OCI-LY3 (cell line): Measurements from ENCODE around the gene CALY.

Experiments used
- H2AFZ ChIP-seq: fragments of 200-600, 300-600 bp; shearing (Covaris generic); 2 replicates; pipeline ENCODE4 v1.6.0; 2014; ENCODE audit warnings: antibody characterized with exemption, low read depth, low read length
- H3K27ac ChIP-seq: fragments of 200-600, 300-600 bp; sonication (generic); 2 replicates; pipeline ENCODE4 v1.5.1; 2014; ENCODE audit warnings: mild to moderate bottlenecking, low read length, moderate library complexity, mixed read lengths
- H3K27me3 ChIP-seq: fragments of 200-600, 300-600 bp; sonication (generic); 2 replicates; pipeline ENCODE4 v1.6.1; 2014; ENCODE audit warnings: low read depth, low read length, mixed read lengths
- H3K36me3 ChIP-seq: fragments of 200-600, 300-600 bp; sonication (generic); replicated peaks from 2 replicates; pipeline ENCODE3; 2014; ENCODE audit warnings: low read depth, low read length, mixed read lengths
- H3K4me1 ChIP-seq: fragments of 300-600, 200-600 bp; sonication (generic); 2 replicates; pipeline ENCODE4 v1.6.1; 2014; ENCODE audit warnings: low read length, mixed read lengths
- H3K4me2 ChIP-seq: fragments of 200-600, 300-600 bp; sonication (generic); 2 replicates; pipeline ENCODE4 v1.6.1; 2014; ENCODE audit warnings: low read length, mixed read lengths
- H3K4me3 ChIP-seq: fragments of 300-600, 200-600 bp; sonication (generic); 2 replicates; pipeline ENCODE4 v1.5.1; 2014; ENCODE audit warnings: antibody characterized with exemption, mild to moderate bottlenecking, low read length, moderate library complexity
- H3K79me2 ChIP-seq: fragments of 300-600, 200-600 bp; shearing (Covaris generic); 2 replicates; pipeline ENCODE4 v1.6.1; 2014; ENCODE audit warnings: mild to moderate bottlenecking, low read length, mixed read lengths
- H3K9ac ChIP-seq: fragments of 300-600, 200-600 bp; shearing (Covaris generic); 2 replicates; pipeline ENCODE4 v1.6.0; 2014; ENCODE audit warnings: mild to moderate bottlenecking, low read length, moderate library complexity
- H3K9me3 ChIP-seq: fragments of 200-600, 300-600 bp; shearing (Covaris generic); 2 replicates; pipeline ENCODE4 v1.6.1; 2014; ENCODE audit warnings: low read length, mixed read lengths; ENCODE audit not compliant: insufficient read depth
- H4K20me1 ChIP-seq: fragments of 200-600, 300-600 bp; sonication (generic); 2 replicates; pipeline ENCODE4 v1.6.1; 2016; ENCODE audit warnings: low read length, mixed read lengths; ENCODE audit not compliant: insufficient read depth
- EZH2phosphoT487 ChIP-seq: fragments of 200-600 bp; shearing (Covaris generic); IDR thresholded peaks from 2 replicates; pipeline ENCODE4 v1.6.1; 2018; ENCODE audit warnings: antibody characterized with exemption, mixed run types, low read depth
- TF ChIP-seq, protein P1 (sequence below): fragments of 200-600, 300-600 bp; sonication (generic); IDR thresholded peaks from 2 replicates; pipeline ENCODE4 v1.5.1; 2014; ENCODE audit warnings: antibody characterized with exemption, low read length, low read depth

Gene CALY

DNA sequence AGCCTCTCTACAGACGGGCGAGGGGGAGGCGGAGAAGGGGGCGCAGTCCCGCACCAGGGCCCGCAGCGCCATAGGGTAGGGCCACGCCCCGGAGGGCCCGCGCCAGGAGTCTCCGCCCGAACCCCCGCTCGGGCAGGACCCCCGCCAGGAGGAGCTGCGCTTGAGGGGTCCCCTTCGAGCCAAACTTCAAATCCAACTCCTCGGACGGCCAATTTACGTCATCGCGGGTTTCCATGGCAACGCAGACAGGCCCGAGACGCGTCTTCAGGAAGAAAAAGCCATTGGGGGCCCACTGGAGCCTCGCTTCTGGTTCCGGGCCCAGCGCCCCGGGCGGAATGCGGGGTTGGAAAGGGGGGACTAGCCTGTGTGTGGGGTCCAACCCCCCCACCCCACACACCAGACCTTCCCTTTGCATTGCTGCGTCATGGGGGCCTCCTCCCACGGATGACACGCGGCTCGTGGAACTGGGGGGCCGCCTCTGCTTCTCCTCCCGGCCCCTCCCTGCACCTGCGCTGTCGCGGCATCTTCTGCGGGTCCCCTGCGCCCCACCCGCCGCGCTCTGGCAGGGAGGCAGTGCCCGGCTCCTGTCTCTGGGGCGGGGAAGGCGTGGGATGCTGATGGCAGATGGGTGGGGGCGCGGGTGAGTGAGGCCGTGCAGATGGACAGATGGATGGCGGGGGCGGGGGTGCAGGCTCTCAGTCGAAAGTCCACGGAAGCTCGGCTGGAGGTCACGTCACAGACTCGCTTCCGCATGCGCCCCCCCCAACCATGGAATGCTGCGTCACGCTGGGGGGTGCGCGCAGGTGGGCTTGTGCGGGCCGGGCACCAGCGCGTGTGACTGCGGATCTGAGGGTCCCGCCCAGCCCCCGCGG lies 1.2 kb downstream of the CALY start:
- no peaks in the 10 kb centered on the region for H3K9me3 ChIP-seq
- TF ChIP-seq, protein P1, sequence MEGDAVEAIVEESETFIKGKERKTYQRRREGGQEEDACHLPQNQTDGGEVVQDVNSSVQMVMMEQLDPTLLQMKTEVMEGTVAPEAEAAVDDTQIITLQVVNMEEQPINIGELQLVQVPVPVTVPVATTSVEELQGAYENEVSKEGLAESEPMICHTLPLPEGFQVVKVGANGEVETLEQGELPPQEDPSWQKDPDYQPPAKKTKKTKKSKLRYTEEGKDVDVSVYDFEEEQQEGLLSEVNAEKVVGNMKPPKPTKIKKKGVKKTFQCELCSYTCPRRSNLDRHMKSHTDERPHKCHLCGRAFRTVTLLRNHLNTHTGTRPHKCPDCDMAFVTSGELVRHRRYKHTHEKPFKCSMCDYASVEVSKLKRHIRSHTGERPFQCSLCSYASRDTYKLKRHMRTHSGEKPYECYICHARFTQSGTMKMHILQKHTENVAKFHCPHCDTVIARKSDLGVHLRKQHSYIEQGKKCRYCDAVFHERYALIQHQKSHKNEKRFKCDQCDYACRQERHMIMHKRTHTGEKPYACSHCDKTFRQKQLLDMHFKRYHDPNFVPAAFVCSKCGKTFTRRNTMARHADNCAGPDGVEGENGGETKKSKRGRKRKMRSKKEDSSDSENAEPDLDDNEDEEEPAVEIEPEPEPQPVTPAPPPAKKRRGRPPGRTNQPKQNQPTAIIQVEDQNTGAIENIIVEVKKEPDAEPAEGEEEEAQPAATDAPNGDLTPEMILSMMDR = no peak
- TF ChIP-seq EZH2phosphoT487 = no peak
- H3K9ac ChIP-seq = no peak overlapping the region
- no peaks in the 10 kb centered on the region for H3K36me3 ChIP-seq
- no peaks in the 10 kb centered on the region for H4K20me1 ChIP-seq
- no peak overlapping the region for H3K4me2 ChIP-seq
- H3K4me3 ChIP-seq = no peak overlapping the region
- H3K79me2 ChIP-seq = no peaks in the 10 kb centered on the region
- H3K27me3 ChIP-seq = peaks cover 5% of the 10 kb centered on the region; the same call in 1 of the 2 replicates
- no peak overlapping the region for H2AFZ ChIP-seq
- H3K27ac ChIP-seq = no peak overlapping the region
- H3K4me1 ChIP-seq = no peaks in the 10 kb centered on the region

- TF ChIP-seq, protein P1 = no peak
- no peak for TF ChIP-seq EZH2phosphoT487
- H3K9ac ChIP-seq = no peak overlapping the region
- no peaks in the 10 kb centered on the region for H3K79me2 ChIP-seq
- peaks cover 5% of the 10 kb centered on the region; the same call in 1 of the 2 replicates for H3K27me3 ChIP-seq
- H3K9me3 ChIP-seq = no peaks in the 10 kb centered on the region
- H2AFZ ChIP-seq = no peak overlapping the region
- no peaks in the 10 kb centered on the region for H4K20me1 ChIP-seq
- no peak overlapping the region for H3K4me2 ChIP-seq
- no peak overlapping the region for H3K4me3 ChIP-seq
- no peaks in the 10 kb centered on the region for H3K4me1 ChIP-seq
- no peak overlapping the region for H3K27ac ChIP-seq
- no peaks in the 10 kb centered on the region for H3K36me3 ChIP-seq
Observed at GRCh38 chr10:133334503-133335245, 2.0 kb downstream of the CALY start.

DNA sequence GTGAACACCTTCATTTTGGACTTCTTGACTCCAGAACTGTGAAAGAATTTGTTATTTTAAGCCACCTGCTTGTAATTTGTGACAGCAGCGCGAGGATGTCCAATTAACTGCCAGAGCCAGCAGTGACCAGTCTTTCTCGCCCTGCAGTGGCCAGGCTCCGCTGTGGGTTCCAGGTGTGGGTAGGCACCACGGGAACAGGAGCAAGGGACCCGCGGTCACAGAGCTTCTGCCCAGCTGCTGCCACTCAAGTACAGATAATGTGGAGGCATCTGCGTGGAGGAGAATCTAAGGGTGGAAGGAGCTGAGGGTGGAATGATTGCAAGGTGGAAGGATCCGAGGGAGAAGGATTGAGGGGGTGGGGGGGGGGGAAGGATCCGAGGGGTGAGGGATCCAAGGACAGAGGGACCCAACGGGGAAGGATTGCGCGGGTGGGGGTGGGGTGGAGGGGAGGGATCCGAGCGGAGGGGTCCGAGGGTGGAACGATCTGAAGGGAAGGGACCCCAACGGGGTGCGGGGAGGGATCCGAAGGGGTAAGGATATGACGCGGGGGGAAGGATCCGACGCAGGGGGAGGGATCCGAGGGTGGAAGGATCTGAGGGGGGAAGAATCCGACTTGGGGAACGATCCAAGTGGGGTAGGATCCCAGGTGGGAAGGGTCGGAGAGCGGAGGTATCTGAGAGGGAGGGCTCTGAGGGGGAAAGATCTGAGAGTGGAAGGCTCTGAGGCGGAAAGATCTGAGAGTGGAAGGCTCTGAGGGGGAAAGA lies 3.6 kb downstream of the CALY start:
- H2AFZ ChIP-seq = no peak overlapping the region
- H3K4me2 ChIP-seq = no peak overlapping the region
- no peaks in the 10 kb centered on the region for H3K36me3 ChIP-seq
- no peak overlapping the region for H3K9ac ChIP-seq
- H3K4me3 ChIP-seq = no peak overlapping the region
- peaks cover 8% of the 10 kb centered on the region for H3K27me3 ChIP-seq
- TF ChIP-seq, protein P1 = no peak
- no peak for TF ChIP-seq EZH2phosphoT487
- H3K4me1 ChIP-seq = no peaks in the 10 kb centered on the region
- H4K20me1 ChIP-seq = no peaks in the 10 kb centered on the region
- H3K9me3 ChIP-seq = no peaks in the 10 kb centered on the region
- no peak overlapping the region for H3K27ac ChIP-seq
- no peaks in the 10 kb centered on the region for H3K79me2 ChIP-seq
